Muscle layer of colon (tissue), 2 donors: Measurements from ENCODE around the gene SH3D19.

Source experiments
- H3K27ac ChIP-seq: one replicate; pipeline ENCODE4 v1.7.0; 2013; ENCODE audit warnings: low read depth, mild to moderate bottlenecking, low read length, moderate library complexity
- H3K27me3 ChIP-seq, 2 donors: one replicate each; pipeline ENCODE4 v1.7.0; 2013; ENCODE audit warnings: low read length in 2 of 2, mild to moderate bottlenecking in 2 of 2; ENCODE audit not compliant: insufficient read depth in 2 of 2, control insufficient read depth in 1 of 2
- H3K36me3 ChIP-seq: one replicate; pipeline ENCODE4 v1.7.0; 2013; ENCODE audit warnings: mild to moderate bottlenecking, low read length; ENCODE audit not compliant: insufficient read depth
- H3K4me1 ChIP-seq: one replicate; pipeline ENCODE4 v1.7.0; 2013; ENCODE audit warnings: mild to moderate bottlenecking, low read length; ENCODE audit not compliant: insufficient read depth
- H3K4me3 ChIP-seq, 2 donors: one replicate each; pipeline ENCODE4 v1.7.0; 2013; ENCODE audit warnings: low read length in 2 of 2, low read depth in 1 of 2, mild to moderate bottlenecking in 1 of 2, moderate library complexity in 1 of 2
- H3K9ac ChIP-seq: one replicate; pipeline ENCODE4 v1.7.0; 2013; ENCODE audit warnings: low read length
- H3K9me3 ChIP-seq: one replicate; pipeline ENCODE4 v1.7.0; 2013; ENCODE audit warnings: mild to moderate bottlenecking, low read length
- donor health status: abdominal sarcoma.
- donor health status: Adenocarcinoma of cecum.

The SH3D19 gene

GRCh38 chr4:151223465-151223864, 101.9 kb downstream of the SH3D19 start:
- Histone ChIP-seq H3K4me1 (peaks cover 40% of the 10 kb centered on the region), H3K27ac (no peak overlapping the region), H3K9ac (no peak overlapping the region), H3K27me3 (no peaks in the 10 kb centered on the region), H3K36me3 (no peaks in the 10 kb centered on the region), H3K9me3 (no peaks in the 10 kb centered on the region), H3K4me3 (no peak overlapping the region)

GRCh38 chr4:151219948-151220347, 105.5 kb downstream of the SH3D19 start:
- Histone ChIP-seq H3K36me3 (no peaks in the 10 kb centered on the region), H3K27me3 (no peaks in the 10 kb centered on the region), H3K27ac (no peak overlapping the region), H3K4me1 (peaks cover 24% of the 10 kb centered on the region), H3K4me3 (no peak overlapping the region), H3K9ac (no peak overlapping the region), H3K9me3 (no peaks in the 10 kb centered on the region)

- Histone ChIP-seq H3K4me1 (peaks cover 24% of the 10 kb centered on the region), H3K9me3 (no peaks in the 10 kb centered on the region), H3K36me3 (no peaks in the 10 kb centered on the region), H3K4me3 (no peak overlapping the region), H3K27ac (no peak overlapping the region), H3K27me3 (no peaks in the 10 kb centered on the region), H3K9ac (no peak overlapping the region)
Measured at GRCh38 chr4:151219091-151219490, 106.3 kb downstream of the SH3D19 start.

GRCh38 chr4:151218343-151218742, 107.1 kb downstream of the SH3D19 start:
- peaks cover 24% of the 10 kb centered on the region for H3K4me1 ChIP-seq
- H3K27me3 ChIP-seq, result no peaks in the 10 kb centered on the region
- H3K4me3 ChIP-seq, result no peak overlapping the region
- no peaks in the 10 kb centered on the region for H3K36me3 ChIP-seq
- no peaks in the 10 kb centered on the region for H3K9me3 ChIP-seq
- no peak overlapping the region for H3K27ac ChIP-seq
- H3K9ac ChIP-seq, result no peak overlapping the region

GRCh38 chr4:151217326-151217725, 108.1 kb downstream of the SH3D19 start:
- Histone ChIP-seq H3K27me3 (no peaks in the 10 kb centered on the region), H3K9me3 (no peaks in the 10 kb centered on the region), H3K4me3 (no peak overlapping the region), H3K27ac (no peak overlapping the region), H3K36me3 (peaks cover 3% of the 10 kb centered on the region), H3K4me1 (peaks cover 24% of the 10 kb centered on the region), H3K9ac (no peak overlapping the region)

- H3K36me3 ChIP-seq, result peaks cover 3% of the 10 kb centered on the region
- H3K9me3 ChIP-seq, result no peaks in the 10 kb centered on the region
- H3K27ac ChIP-seq, result no peak overlapping the region
- no peaks in the 10 kb centered on the region for H3K27me3 ChIP-seq
- peaks cover 11% of the 10 kb centered on the region for H3K4me1 ChIP-seq
- H3K4me3 ChIP-seq, result no peak overlapping the region
- no peak overlapping the region for H3K9ac ChIP-seq
Measured at GRCh38 chr4:151215295-151215694, 110.1 kb downstream of the SH3D19 start.

- Histone ChIP-seq H3K9ac (no peak overlapping the region), H3K27me3 (no peaks in the 10 kb centered on the region), H3K27ac (no peak overlapping the region), H3K36me3 (peaks cover 3% of the 10 kb centered on the region), H3K4me1 (peaks cover 28% of the 10 kb centered on the region), H3K4me3 (no peak overlapping the region), H3K9me3 (no peaks in the 10 kb centered on the region)
Measured at GRCh38 chr4:151207868-151208267, 117.5 kb downstream of the SH3D19 start.

GRCh38 chr4:151207186-151207585, 118.2 kb downstream of the SH3D19 start:
- Histone ChIP-seq H3K4me1 (peaks cover 34% of the 10 kb centered on the region), H3K36me3 (no peaks in the 10 kb centered on the region), H3K4me3 (no peak overlapping the region), H3K9ac (no peak overlapping the region), H3K27me3 (no peaks in the 10 kb centered on the region), H3K27ac (no peak overlapping the region), H3K9me3 (no peaks in the 10 kb centered on the region)

- peaks cover 34% of the 10 kb centered on the region for H3K4me1 ChIP-seq
- no peaks in the 10 kb centered on the region for H3K27me3 ChIP-seq
- H3K36me3 ChIP-seq, result no peaks in the 10 kb centered on the region
- H3K9ac ChIP-seq, result no peak overlapping the region
- H3K4me3 ChIP-seq, result no peak overlapping the region
- no peak overlapping the region for H3K27ac ChIP-seq
- H3K9me3 ChIP-seq, result no peaks in the 10 kb centered on the region
Measured at GRCh38 chr4:151206241-151207005, 119.0 kb downstream of the SH3D19 start.

GRCh38 chr4:151205722-151206121, 119.7 kb downstream of the SH3D19 start:
- Histone ChIP-seq H3K9me3 (no peaks in the 10 kb centered on the region), H3K27me3 (no peaks in the 10 kb centered on the region), H3K27ac (no peak overlapping the region), H3K4me3 (no peak overlapping the region), H3K9ac (no peak overlapping the region), H3K36me3 (no peaks in the 10 kb centered on the region), H3K4me1 (peaks cover 34% of the 10 kb centered on the region)

GRCh38 chr4:151204925-151205524, 120.4 kb downstream of the SH3D19 start:
- no peak overlapping the region for H3K4me3 ChIP-seq
- no peak overlapping the region for H3K9ac ChIP-seq
- H3K27ac ChIP-seq, result no peak overlapping the region
- H3K9me3 ChIP-seq, result no peaks in the 10 kb centered on the region
- no peaks in the 10 kb centered on the region for H3K27me3 ChIP-seq
- H3K36me3 ChIP-seq, result no peaks in the 10 kb centered on the region
- peaks cover 34% of the 10 kb centered on the region for H3K4me1 ChIP-seq
